Left forelimb (tissue), 1 donor: ENCODE measurements around the gene ASPHD1.

Source experiments
- DNase-seq: peaks from one replicate; pipeline ENCODE4 v3.0.0-alpha.2; 2018; ENCODE audit warnings: low spot score

Gene ASPHD1

DNA sequence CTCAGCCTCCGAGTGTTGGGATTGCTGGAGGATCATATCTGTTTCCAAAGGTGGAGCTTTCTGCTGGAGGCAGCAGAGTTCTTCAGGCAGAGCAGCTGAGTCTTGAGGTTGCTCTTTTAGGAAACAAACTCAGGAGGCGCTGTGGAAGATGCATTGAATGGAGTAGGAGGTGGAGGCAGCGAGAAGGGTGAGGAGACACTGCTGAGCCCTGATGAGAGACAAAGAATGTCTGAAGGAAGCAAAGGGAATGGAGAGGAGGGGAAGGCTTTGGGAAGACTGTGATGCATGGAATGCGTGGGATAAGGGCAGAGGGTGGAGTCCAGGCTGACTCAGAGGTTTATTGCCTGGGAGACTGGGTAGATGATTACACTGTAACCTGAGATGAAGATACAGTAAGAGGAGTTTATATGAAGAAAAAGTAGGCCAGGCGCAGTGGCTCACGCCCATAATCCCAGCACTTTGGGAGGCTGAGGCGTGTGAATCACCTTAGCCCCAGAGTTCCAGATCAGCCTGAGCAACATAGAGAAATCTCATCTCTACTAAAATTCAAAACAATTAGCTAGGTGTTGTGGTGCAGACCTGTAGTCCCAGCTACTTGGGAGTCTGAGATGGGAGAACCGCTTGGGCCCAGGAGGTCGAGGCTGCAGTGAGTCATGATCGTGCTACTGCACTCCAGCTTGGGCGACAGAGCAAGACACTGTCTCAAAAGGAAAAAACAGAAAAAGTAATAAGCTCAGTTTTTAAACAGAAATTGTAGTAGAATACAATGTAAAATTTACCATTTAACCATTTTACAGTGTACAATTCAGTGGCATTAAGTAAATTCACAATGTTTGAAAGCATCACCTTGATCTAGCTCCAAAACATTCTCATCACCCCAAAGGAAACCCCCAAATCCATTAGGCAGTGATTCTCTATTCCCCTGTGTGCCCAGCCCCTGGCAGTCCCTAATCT is 43.8 kb downstream of the ASPHD1 start:
- DNase-seq, result no peak

DNA sequence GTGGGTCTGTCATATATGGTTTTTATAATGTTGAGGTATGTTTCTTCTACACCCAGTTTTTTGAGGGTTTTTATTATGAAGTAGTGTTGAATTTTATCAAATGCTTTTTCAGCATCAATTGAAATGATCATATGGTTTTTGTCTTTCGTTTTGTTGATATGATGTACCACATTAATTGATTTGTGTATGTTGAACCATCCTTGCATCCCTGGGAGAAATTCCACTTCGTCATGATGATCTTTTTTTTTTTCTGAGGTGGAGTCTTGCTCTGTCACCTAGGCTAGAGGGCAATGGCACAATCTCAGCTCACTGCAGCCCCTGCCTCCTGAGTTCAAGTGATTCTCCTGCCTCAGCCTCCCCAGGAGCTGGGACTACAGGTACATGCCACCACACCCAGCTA is 47.6 kb downstream of the ASPHD1 start:
- DNase-seq, result no peak

DNA sequence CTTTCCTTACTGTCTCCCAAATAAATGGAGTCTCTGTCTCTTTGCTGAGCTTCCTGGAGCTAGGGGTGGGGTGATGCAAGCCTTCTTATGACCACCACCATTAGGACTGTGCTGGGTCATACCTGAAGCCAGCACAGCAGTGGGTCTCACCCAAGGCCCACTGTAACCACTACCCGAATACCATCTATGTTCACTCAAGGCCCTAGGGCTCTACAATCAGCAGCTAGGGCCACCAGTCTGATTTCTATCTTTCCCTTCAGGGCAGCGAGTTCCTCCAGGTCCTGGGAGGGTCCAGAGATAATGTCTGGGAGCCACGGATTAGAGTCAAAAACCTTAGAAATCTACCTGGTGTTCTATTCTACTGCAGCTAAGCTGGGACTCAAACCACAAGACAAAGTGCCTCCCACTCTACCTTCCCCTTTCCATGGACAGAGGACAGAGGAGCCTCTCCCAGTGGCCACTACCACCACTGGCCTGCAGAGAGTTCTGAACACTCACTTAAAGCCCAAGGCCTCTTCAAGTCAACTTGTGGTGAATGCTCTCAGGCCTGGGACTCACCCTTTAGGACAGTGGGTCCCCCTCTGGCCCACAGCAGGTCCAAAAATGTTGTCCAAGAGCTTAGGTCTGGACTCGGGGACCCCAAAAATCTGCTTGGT is 50.6 kb downstream of the ASPHD1 start:
- no peak for DNase-seq

DNA sequence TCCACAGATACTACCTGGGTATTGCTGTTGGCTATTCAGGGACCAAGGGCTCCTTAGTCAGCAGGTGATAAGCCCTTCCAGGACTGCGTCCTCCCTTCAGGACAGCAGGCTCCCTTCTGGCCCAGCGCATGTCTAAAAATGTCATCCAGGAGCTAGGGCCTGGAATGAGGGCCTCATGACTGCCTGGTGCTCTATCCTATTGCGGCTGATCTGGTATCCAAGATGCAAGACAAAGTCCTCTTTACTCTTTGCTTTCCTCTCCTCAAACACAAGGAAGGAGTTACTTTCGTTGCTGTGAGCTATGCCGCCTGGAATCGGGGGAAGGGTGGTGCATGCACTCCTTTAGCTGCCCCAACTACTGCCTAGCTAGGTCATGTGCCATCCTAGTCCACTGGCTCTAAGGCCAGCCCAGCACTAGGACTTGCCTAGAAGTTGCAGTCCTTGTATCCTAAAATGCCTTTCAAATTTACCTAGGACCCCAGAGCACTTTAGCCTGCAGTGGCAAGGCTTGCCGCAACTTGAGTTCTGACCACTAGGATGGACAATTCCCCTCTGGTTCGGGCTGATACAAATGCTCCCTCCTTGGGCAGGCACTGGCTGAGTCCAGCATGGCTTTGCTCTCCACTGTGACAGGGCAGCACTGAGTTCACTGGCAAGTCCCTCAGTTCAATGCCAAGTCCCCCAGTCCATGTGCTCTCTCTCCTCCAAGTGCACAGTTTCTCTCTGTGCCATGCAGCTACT is 51.5 kb downstream of the ASPHD1 start:
- DNase-seq, result no peak
